ENCODE results near the gene CGN. TPM values are rescaled to one million over a fixed set of nuclear protein-coding genes. Genes with fewer than 3 reads are reported as not detected.

Gene CGN
- total RNA-seq, 1 donor from 2014 or later, result 2.0 TPM

GRCh38 chr1:151547900-151548230 is 36.7 kb downstream of the CGN start:
- DNase-seq, result no peak
- H3K27me3 Mint-ChIP-seq (ENCODE audit: unreplicated experiment), result peaks cover 3% of the 10 kb centered on the region
- H3K4me1 Mint-ChIP-seq (ENCODE audit: low read depth, unreplicated experiment), result peaks cover 3% of the 10 kb centered on the region
- H3K9me3 Mint-ChIP-seq (ENCODE audit: unreplicated experiment), result peaks cover 3% of the 10 kb centered on the region
- H3K27ac Mint-ChIP-seq (ENCODE audit: unreplicated experiment), result no peak overlapping the region
- no peak for TF ChIP-seq CTCF (IDR thresholded peaks at IDR 0.05; ENCODE audit: partially characterized antibody, unreplicated experiment)
- no peaks in the 10 kb centered on the region for H3K36me3 Mint-ChIP-seq (ENCODE audit: unreplicated experiment)
- no peak overlapping the region for H3K4me3 Mint-ChIP-seq (ENCODE audit: unreplicated experiment)

GRCh38 chr1:151549199-151549598 is 38.0 kb downstream of the CGN start:
- Mint-ChIP-seq H3K27ac (ENCODE audit: unreplicated experiment) (no peak overlapping the region), H3K4me1 (ENCODE audit: low read depth, unreplicated experiment) (peaks cover 2% of the 10 kb centered on the region), H3K4me3 (ENCODE audit: unreplicated experiment) (no peak overlapping the region), H3K9me3 (ENCODE audit: unreplicated experiment) (peaks cover 2% of the 10 kb centered on the region), H3K27me3 (ENCODE audit: unreplicated experiment) (peaks cover 3% of the 10 kb centered on the region), H3K36me3 (ENCODE audit: unreplicated experiment) (no peaks in the 10 kb centered on the region)
- no peak for TF ChIP-seq CTCF (IDR thresholded peaks at IDR 0.05; ENCODE audit: partially characterized antibody, unreplicated experiment)
- DNase-seq, result no peak

GRCh38 chr1:151553659-151554058 is 42.5 kb downstream of the CGN start:
- Mint-ChIP-seq H3K4me3 (ENCODE audit: unreplicated experiment) (no peak overlapping the region), H3K27ac (ENCODE audit: unreplicated experiment) (no peak overlapping the region), H3K4me1 (ENCODE audit: low read depth, unreplicated experiment) (no peaks in the 10 kb centered on the region), H3K36me3 (ENCODE audit: unreplicated experiment) (no peaks in the 10 kb centered on the region), H3K27me3 (ENCODE audit: unreplicated experiment) (no peaks in the 10 kb centered on the region), H3K9me3 (ENCODE audit: unreplicated experiment) (no peaks in the 10 kb centered on the region)
- no peak for DNase-seq
- no peak for TF ChIP-seq CTCF (IDR thresholded peaks at IDR 0.05; ENCODE audit: partially characterized antibody, unreplicated experiment)

GRCh38 chr1:151556052-151556451 is 44.9 kb downstream of the CGN start:
- Mint-ChIP-seq H3K9me3 (ENCODE audit: unreplicated experiment) (no peaks in the 10 kb centered on the region), H3K4me3 (ENCODE audit: unreplicated experiment) (no peak overlapping the region), H3K36me3 (ENCODE audit: unreplicated experiment) (no peaks in the 10 kb centered on the region), H3K27me3 (ENCODE audit: unreplicated experiment) (no peaks in the 10 kb centered on the region), H3K4me1 (ENCODE audit: low read depth, unreplicated experiment) (no peaks in the 10 kb centered on the region), H3K27ac (ENCODE audit: unreplicated experiment) (no peak overlapping the region)
- TF ChIP-seq CTCF (IDR thresholded peaks at IDR 0.05; ENCODE audit: partially characterized antibody, unreplicated experiment), result no peak
- DNase-seq, result no peak

GRCh38 chr1:151562661-151563060 is 51.5 kb downstream of the CGN start:
- Mint-ChIP-seq H3K27ac (ENCODE audit: unreplicated experiment) (no peak overlapping the region), H3K36me3 (ENCODE audit: unreplicated experiment) (no peaks in the 10 kb centered on the region), H3K27me3 (ENCODE audit: unreplicated experiment) (no peaks in the 10 kb centered on the region), H3K9me3 (ENCODE audit: unreplicated experiment) (no peaks in the 10 kb centered on the region), H3K4me3 (ENCODE audit: unreplicated experiment) (no peak overlapping the region), H3K4me1 (ENCODE audit: low read depth, unreplicated experiment) (peaks cover 13% of the 10 kb centered on the region)
- TF ChIP-seq CTCF (IDR thresholded peaks at IDR 0.05; ENCODE audit: partially characterized antibody, unreplicated experiment), result no peak
- no peak for DNase-seq
